ENCODE measurements around the gene PHACTR4.
"Not testable (repeated sequence)": the region's sequence is repeated elsewhere in the genome, so short reads cannot be mapped to it uniquely, and the experiment has no call there.

PHACTR4 gene

DNA sequence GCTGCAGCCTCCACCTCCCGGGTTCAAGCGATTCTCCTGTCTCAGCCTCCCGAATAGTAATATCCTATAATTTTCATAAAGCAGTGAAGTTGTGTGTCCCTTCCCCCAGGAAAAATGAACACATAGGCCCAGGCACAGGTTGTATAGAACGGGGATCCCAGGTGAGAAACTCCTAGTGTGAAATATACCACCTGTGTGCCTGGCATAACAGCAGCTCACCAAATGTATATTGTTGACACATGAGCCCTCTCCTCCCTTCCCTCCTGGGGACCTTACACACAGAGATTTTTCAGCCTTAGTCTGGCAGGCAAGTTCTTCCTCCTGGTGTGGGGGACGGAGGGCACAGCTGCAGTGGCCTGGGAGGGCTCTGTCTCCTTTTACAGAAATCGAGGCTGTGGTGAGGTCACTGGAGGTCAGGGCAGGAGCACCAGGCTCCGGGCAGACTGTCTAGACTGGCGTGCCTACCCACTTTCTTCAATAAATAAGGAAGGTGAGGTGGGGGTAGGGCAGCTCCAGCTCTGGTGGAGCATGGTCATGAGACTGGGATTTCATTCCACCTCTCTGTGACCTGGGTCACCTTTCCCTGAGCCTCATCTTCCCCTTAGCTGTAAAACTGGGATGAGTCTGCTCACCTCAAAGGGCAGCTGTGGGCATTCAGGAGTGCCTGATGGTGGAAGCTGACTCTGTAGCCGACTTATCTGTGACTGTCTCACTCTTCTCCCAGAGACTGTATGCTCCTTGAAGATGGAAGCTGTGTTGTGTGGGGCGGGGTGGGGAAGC is 150.6 kb downstream of the PHACTR4 start:
- in situ Hi-C loops (cut with MboI; ENCODE audit: low sequenced_read_pairs): no loop called here

- in situ Hi-C loops (cut with MboI; ENCODE audit: low sequenced_read_pairs): not testable (repeated sequence)
Measured at GRCh38 chr1:28520796-28521195, 151.3 kb downstream of the PHACTR4 start.

GRCh38 chr1:28521502-28522164 is 152.1 kb downstream of the PHACTR4 start:
- in situ Hi-C loops (cut with MboI; ENCODE audit: low sequenced_read_pairs): no loop called here

- in situ Hi-C loops (cut with MboI; ENCODE audit: low sequenced_read_pairs): not testable (repeated sequence)
Measured at GRCh38 chr1:28522537-28522936, 153.0 kb downstream of the PHACTR4 start.

DNA sequence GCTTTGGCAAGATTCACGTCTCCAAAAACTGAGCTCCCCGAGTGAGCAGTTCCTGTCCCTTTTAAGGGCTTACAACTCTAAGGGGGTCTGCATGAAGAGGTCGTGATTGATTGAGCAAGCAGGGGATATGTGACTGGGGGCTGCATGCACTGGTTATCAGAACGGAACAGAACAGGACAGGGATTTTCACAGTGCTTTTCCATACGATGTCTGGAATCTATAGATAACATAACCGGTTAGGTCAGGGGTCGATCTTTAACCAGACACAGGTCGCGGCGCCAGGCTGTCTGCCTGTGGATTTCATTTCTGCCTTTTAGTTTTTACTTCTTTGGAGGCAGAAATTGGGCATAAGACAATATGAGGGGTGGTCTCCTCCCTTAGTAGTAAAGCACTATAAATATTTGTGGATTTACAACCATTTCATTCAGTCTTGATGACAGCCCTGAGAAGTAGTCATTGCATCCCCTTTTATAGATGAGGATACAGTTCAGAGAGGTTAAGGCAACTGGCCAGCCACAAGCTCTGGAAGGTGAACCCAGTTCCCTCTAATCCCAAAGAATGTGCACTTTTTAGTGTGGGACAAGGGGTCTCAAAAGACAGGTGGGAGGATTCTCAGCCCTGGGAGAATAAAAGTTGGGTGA is 155.6 kb downstream of the PHACTR4 start:
- in situ Hi-C loops (cut with MboI; ENCODE audit: low sequenced_read_pairs): not testable (repeated sequence)

DNA sequence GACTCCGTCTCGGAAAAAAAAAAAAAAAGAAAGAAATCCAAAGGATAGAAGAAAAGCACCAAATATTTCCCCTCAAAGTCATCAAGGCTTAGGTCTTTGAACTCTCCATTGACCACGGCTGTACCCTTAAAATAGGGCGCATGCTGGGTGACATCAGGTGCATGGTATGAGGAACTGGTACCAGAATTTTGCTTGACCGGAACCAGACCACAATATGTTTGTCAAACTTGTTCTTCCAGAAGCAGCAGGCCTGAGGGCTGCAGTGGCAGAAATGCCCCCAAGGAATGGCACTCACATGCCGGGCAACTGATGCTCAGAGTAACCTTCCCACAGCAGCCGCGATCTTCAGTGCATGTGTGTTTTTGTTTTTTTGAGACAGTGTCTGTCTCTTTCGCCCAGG is 157.3 kb downstream of the PHACTR4 start:
- in situ Hi-C loops (cut with MboI; ENCODE audit: low sequenced_read_pairs): no loop called here

DNA sequence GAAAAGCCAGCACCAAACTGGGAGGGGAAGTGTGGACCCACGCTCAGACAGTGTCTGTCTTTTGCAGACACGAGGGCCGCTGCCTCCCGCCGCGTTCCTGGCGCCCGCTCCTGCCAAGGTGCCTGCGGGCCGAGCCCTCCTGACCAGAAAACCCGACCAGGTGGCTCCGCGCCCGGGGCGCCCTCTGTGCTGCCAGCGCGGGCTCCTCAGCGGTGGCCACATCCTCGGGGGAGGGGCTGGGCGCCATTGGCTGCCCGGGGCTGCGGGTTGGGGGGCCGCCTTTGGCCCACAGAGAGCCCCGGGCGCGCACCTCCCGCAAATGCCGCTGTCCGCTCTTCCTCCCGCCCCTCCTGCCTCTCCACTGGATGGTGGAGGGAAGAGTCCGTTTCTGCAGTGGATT is 160.9 kb downstream of the PHACTR4 start:
- in situ Hi-C loops (cut with MboI; ENCODE audit: low sequenced_read_pairs): no loop called here

GRCh38 chr1:28534671-28535070 is 165.1 kb downstream of the PHACTR4 start:
- in situ Hi-C loops (cut with MboI; ENCODE audit: low sequenced_read_pairs): no loop called here

- in situ Hi-C loops (cut with MboI; ENCODE audit: low sequenced_read_pairs): no loop called here
Measured at GRCh38 chr1:28535180-28535579, 165.6 kb downstream of the PHACTR4 start.

GRCh38 chr1:28537457-28538199 is 168.1 kb downstream of the PHACTR4 start:
- in situ Hi-C loops (cut with MboI; ENCODE audit: low sequenced_read_pairs): no loop called here

DNA sequence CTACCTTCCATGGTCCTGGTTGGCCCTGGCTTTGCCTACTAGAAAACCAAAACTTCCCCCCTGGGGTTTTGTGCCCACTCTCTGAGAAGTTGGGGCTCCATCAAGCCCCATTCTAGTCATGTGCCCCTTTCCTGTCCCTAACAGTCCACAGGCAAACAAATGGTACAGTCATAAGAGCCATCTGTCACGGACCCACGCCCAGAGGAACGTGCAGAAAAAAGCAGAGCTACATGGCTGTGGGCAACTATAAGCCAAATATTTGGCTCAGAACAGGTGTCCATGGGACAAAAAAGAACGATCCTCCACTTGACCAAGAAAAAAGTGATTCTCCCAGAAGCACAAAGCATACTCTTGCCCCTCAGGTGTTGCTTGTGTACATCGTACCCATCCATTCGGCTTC is 168.7 kb downstream of the PHACTR4 start:
- in situ Hi-C loops (cut with MboI; ENCODE audit: low sequenced_read_pairs): no loop called here

DNA sequence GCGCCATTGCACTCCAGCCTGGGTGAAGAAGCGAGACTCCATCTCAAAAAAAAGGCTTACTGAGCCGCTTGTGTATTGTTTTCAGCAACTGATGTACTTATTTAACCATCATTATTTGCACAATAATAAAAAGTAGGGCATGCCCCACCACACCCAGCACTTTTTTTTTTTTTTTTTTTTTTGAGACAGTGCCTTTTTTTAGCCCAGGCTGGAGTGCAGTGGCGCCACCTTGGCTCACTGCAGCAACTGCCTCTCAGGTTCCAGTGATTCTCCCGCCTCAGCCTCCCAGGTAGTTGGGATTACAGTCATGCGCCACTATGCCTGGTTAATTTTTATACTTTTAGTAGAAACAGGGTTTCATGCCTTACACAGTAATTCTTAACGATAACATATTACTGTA is 171.1 kb downstream of the PHACTR4 start:
- in situ Hi-C loops (cut with MboI; ENCODE audit: low sequenced_read_pairs): no loop called here

DNA sequence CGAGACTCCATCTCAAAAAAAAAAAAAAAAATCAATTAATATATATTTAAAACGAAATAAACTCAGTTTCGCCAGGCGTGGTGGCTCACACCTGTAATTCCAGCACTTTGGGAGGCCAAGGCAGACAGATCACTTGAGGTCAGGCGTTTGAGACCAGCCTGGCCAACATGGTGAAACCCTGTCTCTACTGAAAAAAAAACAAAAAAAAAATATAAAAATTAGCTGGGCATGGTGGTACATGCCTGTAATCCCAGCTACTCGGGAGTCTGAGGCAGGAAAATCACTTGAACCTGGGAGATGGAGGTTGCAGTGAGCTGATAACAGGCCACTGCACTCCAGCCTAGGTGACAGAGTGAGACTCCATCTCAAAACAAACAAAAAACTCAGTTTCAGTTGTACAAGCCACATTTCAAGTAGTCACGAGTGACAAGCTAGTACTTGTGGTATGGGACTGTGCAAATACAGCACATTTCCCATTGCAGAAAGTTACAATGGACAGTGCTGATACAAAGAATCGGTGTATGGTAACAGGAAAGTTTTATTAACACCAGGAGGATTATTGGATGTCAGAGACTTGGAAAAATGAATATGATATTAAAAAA is 172.0 kb downstream of the PHACTR4 start:
- in situ Hi-C loops (cut with MboI; ENCODE audit: low sequenced_read_pairs): not testable (repeated sequence)

GRCh38 chr1:28545246-28545628 is 175.7 kb downstream of the PHACTR4 start:
- in situ Hi-C loops (cut with MboI; ENCODE audit: low sequenced_read_pairs): no loop called here

DNA sequence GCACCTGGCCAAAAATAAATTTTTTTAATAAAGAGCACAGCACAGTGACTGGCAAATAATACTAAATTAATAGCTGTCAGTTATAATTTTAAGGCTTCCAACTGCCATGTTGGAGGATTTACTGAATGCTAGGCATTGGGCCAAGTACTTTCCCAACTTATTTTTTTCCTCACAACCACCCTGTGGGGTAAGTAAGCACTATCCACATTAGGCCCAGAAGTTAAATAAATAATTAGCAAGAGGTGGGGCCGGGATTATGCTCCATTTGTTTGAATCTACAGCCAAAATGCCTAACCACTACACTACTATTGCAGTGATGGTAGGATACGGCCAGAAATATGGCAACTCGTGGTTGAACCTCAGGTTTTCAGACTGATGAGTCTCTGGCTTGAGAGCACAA is 178.8 kb downstream of the PHACTR4 start:
- in situ Hi-C loops (cut with MboI; ENCODE audit: low sequenced_read_pairs): no loop called here

Data from HL-60/S4 (cell line).